ENCODE results near the gene NHLH2.

The NHLH2 gene

GRCh38 chr1:115838431-115839028 lies 2.4 kb downstream of the NHLH2 start:
- DNase-seq (ENCODE audit: low read depth in 2 of 2): no peak

GRCh38 chr1:115837740-115838421 lies 3.0 kb downstream of the NHLH2 start:
- DNase-seq (ENCODE audit: low read depth in 2 of 2): no peak

DNA sequence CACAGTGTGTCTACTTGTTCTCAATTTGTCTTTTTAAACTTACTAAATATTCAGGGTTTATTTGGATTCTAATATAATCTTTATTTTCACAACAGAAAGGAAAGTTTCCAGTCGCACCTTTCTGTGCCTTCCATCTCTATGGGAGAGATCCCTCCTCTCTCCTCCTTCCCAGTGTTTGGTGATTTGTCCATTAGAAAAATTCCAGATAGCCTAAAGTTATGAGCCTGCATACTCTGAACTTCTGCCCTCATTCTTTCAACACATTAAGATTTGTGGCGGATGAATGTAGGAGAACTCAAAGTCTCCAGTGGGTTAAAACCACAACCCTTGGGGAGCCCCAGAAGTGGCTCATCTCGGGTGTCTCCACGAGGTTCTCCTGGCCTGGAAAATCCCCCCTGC lies 3.6 kb downstream of the NHLH2 start:
- no peak for DNase-seq (ENCODE audit: low read depth in 2 of 2)

GRCh38 chr1:115833856-115834255 lies 7.1 kb downstream of the NHLH2 start:
- no peak for DNase-seq (ENCODE audit: low read depth in 2 of 2)

DNA sequence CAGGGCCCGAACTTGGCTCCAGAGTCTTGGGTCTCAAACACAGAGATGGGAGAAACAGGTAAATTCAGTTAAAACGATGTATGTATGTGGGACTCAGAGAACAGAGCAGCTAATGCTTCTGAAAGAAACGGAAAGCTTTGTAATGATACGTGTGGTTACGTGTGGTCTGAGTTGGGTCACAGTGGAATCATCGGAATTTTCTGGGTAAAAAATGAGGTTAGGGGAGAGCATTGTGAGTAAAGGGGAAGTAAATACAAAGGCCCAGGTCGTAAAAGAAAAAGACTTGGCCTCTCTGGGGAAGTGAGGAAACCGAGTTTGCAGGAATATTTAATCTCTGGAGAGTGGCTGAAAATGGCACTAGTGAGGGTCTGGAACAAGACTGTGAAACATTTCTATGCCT lies 8.3 kb downstream of the NHLH2 start:
- no peak for DNase-seq (ENCODE audit: low read depth in 2 of 2)

GRCh38 chr1:115830963-115831362 lies 10.0 kb downstream of the NHLH2 start:
- DNase-seq (ENCODE audit: low read depth in 2 of 2): no peak

DNA sequence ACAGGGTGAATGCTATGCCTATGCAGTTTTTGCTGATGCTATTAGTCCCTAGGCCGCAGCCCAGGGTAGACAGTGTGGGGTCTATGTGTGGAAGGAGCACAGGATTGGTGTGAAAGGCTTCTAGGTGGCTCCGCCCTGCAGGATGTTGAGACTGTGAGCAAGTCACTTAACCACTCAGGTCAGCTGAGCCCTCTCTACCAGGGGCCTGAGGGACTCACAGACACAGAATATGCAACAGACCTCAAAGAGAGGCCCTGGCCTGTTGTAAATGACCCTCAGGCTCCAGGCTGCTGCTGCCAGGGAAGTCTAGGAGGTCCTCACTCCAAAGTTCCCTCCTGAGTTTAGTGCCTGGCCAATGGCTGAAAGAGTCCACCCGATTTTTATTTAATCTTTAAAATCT lies 11.0 kb downstream of the NHLH2 start:
- DNase-seq (ENCODE audit: low read depth in 2 of 2): no peak

DNA sequence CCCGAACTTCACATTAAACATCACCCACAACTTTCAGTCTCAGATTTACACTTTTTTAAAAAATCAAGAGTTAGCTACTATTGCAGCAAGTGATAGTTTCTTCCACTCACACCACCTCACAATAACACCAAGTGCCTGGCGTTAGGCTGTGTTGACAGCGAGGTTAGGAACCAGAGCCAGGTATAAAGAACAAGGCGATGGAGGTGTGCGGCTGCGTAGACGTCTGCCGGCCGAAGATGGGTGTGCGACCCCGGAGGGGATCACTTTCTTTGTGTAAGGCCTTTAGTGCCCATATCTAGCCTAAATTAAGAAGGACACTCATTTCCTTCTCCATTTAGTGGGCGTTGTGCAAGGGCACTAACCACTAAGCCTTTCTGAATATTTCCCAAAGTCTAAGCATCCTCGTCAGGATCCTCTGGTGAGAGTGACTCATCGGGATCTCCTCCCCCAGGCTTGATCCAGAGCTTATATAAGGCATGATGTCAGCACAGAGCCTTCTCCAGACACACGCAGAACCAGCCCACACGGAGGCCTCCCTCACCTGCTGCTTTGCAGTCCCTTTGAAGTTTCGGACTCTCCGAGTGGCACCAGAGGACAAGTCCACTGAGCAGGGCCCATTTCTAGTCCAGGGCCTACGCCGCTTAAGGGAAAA lies 11.8 kb downstream of the NHLH2 start:
- no peak for DNase-seq (ENCODE audit: low read depth in 2 of 2)

DNA sequence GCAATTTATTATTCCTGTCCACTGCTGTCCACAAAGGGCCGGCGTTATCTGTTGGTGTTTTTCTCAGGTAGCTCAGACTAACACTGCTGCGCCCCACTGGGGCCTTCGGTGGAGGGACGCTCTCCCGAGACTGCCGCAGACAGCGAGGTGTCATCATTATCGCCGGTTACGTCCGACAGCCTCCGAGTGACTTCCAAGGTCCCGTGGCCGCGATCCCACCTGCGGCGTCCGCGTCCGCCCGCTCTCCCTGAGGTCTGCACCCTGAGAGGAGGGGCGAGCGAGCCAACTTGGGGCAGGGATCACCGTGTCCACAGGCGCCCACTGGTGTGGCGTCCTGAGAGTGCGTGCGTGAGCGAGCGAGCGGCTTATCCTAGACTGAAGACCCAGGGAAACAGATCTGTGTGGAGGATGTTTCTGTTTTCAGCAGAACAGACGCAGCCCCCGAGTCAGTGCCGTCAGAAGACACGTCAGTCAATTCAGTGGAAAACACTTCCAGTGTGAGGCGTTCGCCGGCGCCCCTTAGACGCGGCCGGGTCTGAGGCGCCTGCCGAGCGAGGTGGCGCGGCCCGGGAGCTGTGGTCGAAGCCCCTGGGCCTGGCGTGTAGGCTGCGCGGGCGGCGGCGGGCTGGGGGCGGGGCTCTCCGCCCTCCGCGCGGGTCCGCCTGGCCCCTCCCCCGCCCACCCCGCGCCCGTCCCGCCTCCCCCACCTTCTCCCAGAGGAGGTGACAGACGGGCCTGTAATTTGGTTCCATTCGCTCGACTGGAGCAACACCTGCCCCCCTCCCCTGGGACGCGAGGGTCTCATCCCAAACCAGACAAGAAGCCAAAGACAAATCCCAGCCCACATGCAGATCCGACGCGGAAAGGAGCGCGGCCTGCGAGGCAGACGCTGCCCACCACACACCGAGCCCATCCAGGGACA lies 12.6 kb downstream of the NHLH2 start:
- DNase-seq (ENCODE audit: low read depth in 2 of 2): no peak

- no peak for DNase-seq (ENCODE audit: low read depth in 2 of 2)
Measured at GRCh38 chr1:115827452-115828044, 13.4 kb downstream of the NHLH2 start.

- DNase-seq (ENCODE audit: low read depth in 2 of 2): no peak
Measured at GRCh38 chr1:115826628-115827027, 14.3 kb downstream of the NHLH2 start.

GRCh38 chr1:115822117-115822516 lies 18.8 kb downstream of the NHLH2 start:
- no peak for DNase-seq (ENCODE audit: low read depth in 2 of 2)

GRCh38 chr1:115815694-115816093 lies 25.2 kb downstream of the NHLH2 start:
- DNase-seq (ENCODE audit: low read depth in 2 of 2): no peak

GRCh38 chr1:115814685-115815398 lies 26.1 kb downstream of the NHLH2 start:
- no peak for DNase-seq (ENCODE audit: low read depth in 2 of 2)

DNA sequence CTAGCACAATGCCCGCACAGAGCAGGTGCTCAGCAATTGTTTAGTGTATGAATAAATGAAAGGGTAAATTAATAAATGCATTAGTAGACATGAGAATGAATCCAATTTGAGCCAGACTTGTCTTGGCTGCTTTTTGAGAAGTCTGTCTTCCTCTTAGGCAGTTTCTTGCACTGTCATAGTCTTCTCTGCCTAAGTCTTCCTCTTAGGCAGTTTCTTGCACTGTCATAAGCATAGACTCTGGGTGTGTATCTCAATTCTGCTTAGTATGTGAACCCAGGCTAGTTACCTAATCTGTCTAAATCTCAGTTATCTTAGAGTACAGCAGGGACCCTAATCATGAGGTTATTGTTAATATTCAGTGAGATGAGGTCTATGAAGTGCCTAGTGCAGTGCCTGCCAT lies 27.2 kb downstream of the NHLH2 start:
- no peak for DNase-seq (ENCODE audit: low read depth in 2 of 2)

DNA sequence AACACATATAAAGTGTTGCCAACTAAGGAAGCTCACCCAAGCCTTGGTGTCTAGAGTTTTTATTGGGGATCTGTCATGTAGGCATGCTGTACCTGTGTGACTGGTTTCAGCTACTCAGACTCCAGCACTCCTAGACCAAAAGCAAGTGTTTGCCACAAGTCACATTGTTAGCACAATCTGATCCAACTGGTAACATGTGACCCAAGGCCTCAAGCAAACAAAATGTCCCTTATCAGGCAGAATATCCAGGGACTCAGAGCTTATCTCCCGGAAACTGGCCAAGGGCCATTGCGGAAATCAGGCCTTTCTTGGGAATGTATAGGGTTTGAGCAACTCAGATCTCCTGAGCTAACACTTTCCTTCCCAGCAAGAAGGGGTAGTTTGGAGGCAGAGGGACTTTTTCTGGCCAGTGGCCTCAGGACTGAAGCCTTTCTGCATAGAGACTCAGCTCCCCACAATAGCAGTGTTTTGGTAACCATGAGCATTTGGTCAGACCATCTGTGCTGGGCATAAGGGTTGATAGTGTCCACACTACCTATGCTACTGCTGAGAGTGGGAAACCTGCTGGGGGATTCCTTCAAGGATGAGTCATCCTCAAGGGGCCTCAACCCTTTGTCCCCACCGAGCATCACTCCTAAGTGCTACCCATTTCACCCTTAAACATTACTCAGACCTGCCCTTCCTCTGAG lies 29.6 kb downstream of the NHLH2 start:
- no peak for DNase-seq (ENCODE audit: low read depth in 2 of 2)

DNA sequence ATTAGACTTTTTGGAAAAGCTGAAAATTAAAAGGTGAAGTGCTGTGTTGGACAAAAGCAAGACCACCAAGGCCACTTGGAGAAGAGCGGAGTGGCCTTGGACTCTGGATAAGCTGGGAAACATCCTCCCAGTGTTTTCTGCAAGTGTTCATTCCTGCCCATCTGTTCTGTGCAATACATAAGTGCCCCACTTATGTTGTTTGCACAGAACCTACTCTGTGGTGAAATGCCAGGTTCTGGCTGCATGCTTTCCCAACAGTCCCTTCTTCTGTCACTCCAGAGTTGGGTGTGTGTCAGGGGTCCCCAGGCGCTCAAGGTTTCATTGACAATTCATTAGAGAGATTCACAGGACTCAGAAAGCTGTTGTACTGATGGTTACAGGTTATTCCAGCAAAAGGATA lies 30.3 kb downstream of the NHLH2 start:
- no peak for DNase-seq (ENCODE audit: low read depth in 2 of 2)

DNA sequence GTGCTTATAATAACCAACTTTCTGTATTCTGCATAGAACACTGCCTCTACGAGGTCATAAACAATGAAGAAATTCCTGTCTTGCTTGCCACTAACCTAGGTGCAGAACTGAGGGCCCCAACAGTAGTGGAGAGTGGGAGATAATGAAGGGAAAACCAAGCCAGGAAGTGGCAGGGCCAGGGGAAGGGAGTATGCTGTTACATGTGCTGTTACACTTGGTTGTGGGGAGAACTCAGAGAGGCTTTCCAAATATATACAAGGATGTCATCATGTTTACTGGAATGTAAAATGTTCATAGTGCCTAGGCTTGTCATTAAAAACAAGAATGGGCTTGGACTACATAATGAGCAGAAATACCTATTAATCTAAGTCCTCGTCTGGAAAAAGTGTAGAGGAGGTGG lies 31.1 kb downstream of the NHLH2 start:
- no peak for DNase-seq (ENCODE audit: low read depth in 2 of 2)

DNA sequence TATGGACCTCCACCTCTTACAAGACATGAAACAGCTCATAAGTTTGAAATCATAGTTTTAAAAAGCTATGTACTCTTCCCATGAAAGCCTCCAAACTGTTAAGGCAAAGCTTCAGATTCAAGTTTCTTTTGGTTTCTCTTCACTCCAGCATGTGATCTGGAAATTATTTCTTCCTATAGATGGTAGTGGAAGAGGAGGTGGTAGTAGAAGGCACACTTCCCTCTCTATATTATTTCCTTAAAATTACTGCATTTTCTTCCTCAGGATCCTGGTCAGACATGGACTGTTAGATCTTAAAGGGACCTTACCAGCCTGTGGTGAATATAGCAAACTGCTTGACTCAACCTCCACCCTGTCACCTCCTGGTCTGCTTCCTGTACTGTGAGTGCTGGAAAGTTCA lies 31.9 kb downstream of the NHLH2 start:
- DNase-seq (ENCODE audit: low read depth in 2 of 2): no peak

GRCh38 chr1:115807723-115808122 lies 33.2 kb downstream of the NHLH2 start:
- DNase-seq (ENCODE audit: low read depth in 2 of 2): no peak

DNA sequence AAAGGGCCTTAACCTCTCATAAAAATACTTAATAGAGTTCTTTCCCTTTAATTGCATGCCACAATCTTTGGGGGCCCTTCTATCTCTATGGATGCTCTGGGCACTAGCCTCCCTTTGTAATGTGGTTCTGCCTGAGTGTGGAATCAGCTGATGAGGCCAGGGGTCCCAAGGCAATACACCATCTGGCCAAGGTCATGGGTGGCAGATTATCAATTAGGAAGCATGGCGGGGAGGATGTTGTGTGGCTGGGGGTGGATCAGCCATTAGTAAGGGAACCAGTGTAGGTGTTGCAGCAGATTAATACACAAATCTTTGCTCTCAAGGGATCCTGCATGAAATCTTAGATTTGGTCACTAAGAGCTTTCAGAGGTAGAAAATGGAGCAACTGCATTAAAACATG lies 35.3 kb downstream of the NHLH2 start:
- no peak for DNase-seq (ENCODE audit: low read depth in 2 of 2)

Data from stimulated activated CD8-positive, alpha-beta memory T cell treated with anti-CD3 and anti-CD28 coated beads, Interleukin-15, amount 100 ng/mL, for 48 hours (primary cell).